Fibroblast of mammary gland (primary cell): ENCODE data around the gene ANAPC10.
"Not testable (repeated sequence)": the region's sequence is repeated elsewhere in the genome, so short reads cannot be mapped to it uniquely, and the experiment has no call there.

Experiments used
- DNase-seq: peaks from one replicate; pipeline ENCODE4 v3.0.0-alpha.2; 2010; ENCODE audit warnings: low read depth
- H3K4me3 ChIP-seq: 2 replicates; pipeline ENCODE4 v1.5.1; 2011; ENCODE audit warnings: low read depth, mild to moderate bottlenecking, low read length, moderate library complexity; ENCODE audit not compliant: control insufficient read depth
- CTCF ChIP-seq: conservative IDR thresholded peaks from 2 replicates; pipeline ENCODE4 v1.5.1; 2011; ENCODE audit warnings: low read depth, low read length, inconsistent platforms; ENCODE audit not compliant: control insufficient read depth, insufficient read depth

Gene ANAPC10

GRCh38 chr4:145014365-145014764 is 83.6 kb downstream of the ANAPC10 start:
- H3K4me3 ChIP-seq: no peak overlapping the region
- no peak for TF ChIP-seq CTCF
- DNase-seq: no peak

DNA sequence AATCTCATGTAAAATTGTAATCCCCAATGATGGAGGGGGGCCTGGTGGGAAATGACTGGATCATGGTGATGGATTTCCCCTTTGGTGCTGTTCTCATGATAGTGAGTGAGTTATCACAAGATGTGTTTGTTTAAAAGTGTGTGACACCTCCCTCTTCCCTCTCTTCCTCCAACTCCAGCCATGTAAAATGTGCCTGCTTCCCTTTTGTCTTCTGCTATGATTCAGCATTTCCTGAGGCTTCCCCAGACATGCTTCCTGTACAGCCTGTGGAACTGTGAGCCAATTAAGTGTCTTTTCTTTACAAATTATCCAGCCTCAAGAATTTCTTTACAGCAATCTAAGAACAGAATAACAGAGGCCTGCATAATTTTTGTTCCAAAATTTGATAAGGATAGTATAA is 85.2 kb downstream of the ANAPC10 start:
- TF ChIP-seq CTCF: no peak
- DNase-seq: peak; percentile 67
- no peak overlapping the region for H3K4me3 ChIP-seq

DNA sequence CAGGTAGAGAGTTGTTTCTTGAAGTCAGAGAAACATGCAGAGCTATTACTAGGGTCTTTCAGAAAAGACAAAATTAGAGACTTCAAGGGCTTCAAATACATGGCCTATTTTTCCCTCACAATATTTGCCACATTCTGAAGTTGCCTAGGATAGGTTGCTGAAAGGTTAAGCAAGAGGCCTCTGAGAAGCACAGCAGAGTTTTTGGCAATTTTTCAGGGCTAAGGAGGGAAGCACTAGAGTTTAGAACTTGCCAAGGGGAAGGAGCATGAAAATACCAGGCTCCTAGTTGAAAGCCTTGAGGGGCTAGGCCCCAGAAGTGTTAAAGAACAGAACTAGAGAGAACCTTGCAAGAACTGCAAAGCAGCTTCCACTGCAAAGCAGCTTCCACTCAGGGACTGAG is 86.4 kb downstream of the ANAPC10 start:
- no peak for DNase-seq
- TF ChIP-seq CTCF: no peak

GRCh38 chr4:145010315-145010714 is 87.7 kb downstream of the ANAPC10 start:
- DNase-seq, H3K4me3 ChIP-seq: not testable (repeated sequence)

More for the DNA sequence above, 86.4 kb downstream of the ANAPC10 start:
- H3K4me3 ChIP-seq: no peak overlapping the region

- H3K4me3 ChIP-seq: no peak overlapping the region
- no peak for DNase-seq
- no peak for TF ChIP-seq CTCF
Observed at GRCh38 chr4:145003675-145004074, 94.3 kb downstream of the ANAPC10 start.

GRCh38 chr4:145001635-145002034 is 96.4 kb downstream of the ANAPC10 start:
- H3K4me3 ChIP-seq: no peak overlapping the region
- no peak for TF ChIP-seq CTCF
- no peak for DNase-seq

DNA sequence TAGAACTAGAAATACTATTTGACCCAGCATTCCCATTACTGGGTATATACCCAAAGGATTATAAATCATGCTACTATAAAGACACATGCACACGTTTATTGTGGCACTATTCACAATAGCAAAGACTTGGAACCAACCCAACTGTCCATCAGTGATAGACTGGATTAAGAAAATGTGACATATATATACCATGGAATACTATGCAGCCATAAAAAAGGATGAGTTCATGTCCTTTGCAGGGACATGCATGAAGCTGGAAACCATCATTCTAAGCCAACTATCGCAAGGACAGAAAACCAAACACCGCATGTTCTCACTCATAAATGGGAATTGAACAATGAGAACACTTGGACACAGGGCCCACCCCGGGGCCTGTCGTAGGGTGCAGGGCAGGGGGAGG is 97.3 kb downstream of the ANAPC10 start:
- not testable (repeated sequence) for H3K4me3 ChIP-seq, DNase-seq

GRCh38 chr4:144989306-144989705 is 108.7 kb downstream of the ANAPC10 start:
- TF ChIP-seq CTCF: no peak
- no peak overlapping the region for H3K4me3 ChIP-seq
- no peak for DNase-seq
